WTC11 (cell line): Measurements from ENCODE around the gene CPNE5. TPM values are rescaled to one million over a fixed set of nuclear protein-coding genes. Genes with fewer than 3 reads are reported as not detected.

Source experiments
- ATAC-seq: fragments of 200-7000 bp; cut with Tn5 transposase; 2 replicates; pipeline ENCODE4 v1.10.0; 2021; ENCODE audit warnings: mild to moderate bottlenecking, moderate library complexity
- CTCF ChIA-PET: fragments of 300-600 bp; sonication (Branson Sonifier 250); formaldehyde crosslinking; loops from one replicate; lab custom pipeline; 2021; ENCODE audit warnings: antibody characterized with exemption; lab: Charles Lee
- POLR2A ChIA-PET: fragments of 350-600 bp; sonication (Branson Sonifier 250); formaldehyde crosslinking; loops from one replicate; lab custom pipeline; 2021; ENCODE audit warnings: antibody characterized with exemption; lab: Charles Lee
- DNase-seq: peaks from one replicate; pipeline ENCODE4 v3.0.0; 2021; ENCODE audit warnings: low spot score
- H3K27ac Mint-ChIP-seq: 2 replicates; pipeline ENCODE4 v1.8.0; 2021; ENCODE audit warnings: mixed read lengths
- H3K27me3 Mint-ChIP-seq: 2 replicates; pipeline ENCODE4 v1.8.0; 2021; ENCODE audit warnings: low read depth, mild to moderate bottlenecking, moderate library complexity, mixed read lengths
- H3K36me3 Mint-ChIP-seq: 2 replicates; pipeline ENCODE4 v1.8.0; 2021; ENCODE audit warnings: mixed read lengths
- H3K4me1 Mint-ChIP-seq: 2 replicates; pipeline ENCODE4 v1.8.0; 2022; ENCODE audit warnings: mixed read lengths
- H3K4me3 Mint-ChIP-seq: 2 replicates; pipeline ENCODE4 v1.8.0; 2021; ENCODE audit warnings: mild to moderate bottlenecking, moderate library complexity, mixed read lengths
- H3K9me3 Mint-ChIP-seq: 2 replicates; pipeline ENCODE4 v1.8.0; 2021; ENCODE audit warnings: mixed read lengths
- CTCF ChIP-seq: fragments of 200-600 bp; IDR thresholded peaks from 2 replicates; pipeline ENCODE4 v1.8.0; 2022; ENCODE audit warnings: antibody characterized with exemption
- ESRRA ChIP-seq: sonication (generic); formaldehyde crosslinking; IDR thresholded peaks from 2 replicates; pipeline ENCODE4 v1.8.1; 2022; ENCODE audit warnings: mild to moderate bottlenecking, missing genetic modification reagents, borderline replicate concordance
- FOXP1 ChIP-seq: sonication (generic); formaldehyde crosslinking; IDR thresholded peaks from 2 replicates; pipeline ENCODE4 v1.8.0; 2022; ENCODE audit warnings: missing genetic modification reagents, mild to moderate bottlenecking, moderate library complexity, borderline replicate concordance
- FOXP4 ChIP-seq: sonication (generic); formaldehyde crosslinking; IDR thresholded peaks from 2 replicates; pipeline ENCODE4 v1.8.0; 2022; ENCODE audit warnings: mild to moderate bottlenecking, missing genetic modification reagents
- HMGXB4 ChIP-seq: sonication (generic); formaldehyde crosslinking; IDR thresholded peaks from 2 replicates; pipeline ENCODE4 v1.8.1; 2023; ENCODE audit warnings: mild to moderate bottlenecking, moderate library complexity, missing genetic modification reagents
- MAX ChIP-seq: sonication (generic); formaldehyde crosslinking; IDR thresholded peaks from 2 replicates; pipeline ENCODE4 v1.8.0; 2022; ENCODE audit warnings: mild to moderate bottlenecking, missing genetic modification reagents
- MLX ChIP-seq: sonication (generic); formaldehyde crosslinking; IDR thresholded peaks from 2 replicates; pipeline ENCODE4 v1.8.1; 2023; ENCODE audit warnings: mild to moderate bottlenecking, missing genetic modification reagents, moderate library complexity
- NFATC4 ChIP-seq: fragments of 250-450 bp; sonication (Bioruptor Pico); IDR thresholded peaks from 2 replicates; pipeline ENCODE4 v1.9.0; 2021; ENCODE audit warnings: mild to moderate bottlenecking
- NFE2L1 ChIP-seq: sonication (generic); formaldehyde crosslinking; IDR thresholded peaks from 2 replicates; pipeline ENCODE4 v1.8.1; 2023; ENCODE audit warnings: missing genetic modification reagents
- PRDM15 ChIP-seq: sonication (generic); formaldehyde crosslinking; IDR thresholded peaks from 2 replicates; pipeline ENCODE4 v1.8.0; 2022; ENCODE audit warnings: missing genetic modification reagents
- PREB ChIP-seq: sonication (generic); formaldehyde crosslinking; IDR thresholded peaks from 2 replicates; pipeline ENCODE4 v1.8.1; 2022; ENCODE audit warnings: mild to moderate bottlenecking, missing genetic modification reagents, moderate library complexity, borderline replicate concordance
- RORB ChIP-seq: fragments of 250-450 bp; sonication (Bioruptor Pico); IDR thresholded peaks from 2 replicates; pipeline ENCODE4 v1.9.0; 2021; ENCODE audit warnings: mild to moderate bottlenecking
- ZBTB21 ChIP-seq: sonication (generic); formaldehyde crosslinking; IDR thresholded peaks from 2 replicates; pipeline ENCODE4 v1.8.1; 2023; ENCODE audit warnings: mild to moderate bottlenecking, missing genetic modification reagents, borderline replicate concordance
- ZNF263 ChIP-seq: sonication (generic); formaldehyde crosslinking; IDR thresholded peaks from 2 replicates; pipeline ENCODE4 v1.8.1; 2022; ENCODE audit warnings: low read depth, mild to moderate bottlenecking, moderate library complexity, missing genetic modification reagents
- ZNF317 ChIP-seq: sonication (generic); formaldehyde crosslinking; IDR thresholded peaks from 2 replicates; pipeline ENCODE4 v1.8.1; 2023; ENCODE audit warnings: low read depth, mild to moderate bottlenecking, moderate library complexity, missing genetic modification reagents, borderline replicate concordance
- ZNF512 ChIP-seq: sonication (generic); formaldehyde crosslinking; IDR thresholded peaks from 2 replicates; pipeline ENCODE4 v1.8.1; 2022; ENCODE audit warnings: missing genetic modification reagents, borderline replicate concordance
- ZNF532 ChIP-seq: fragments of 250-450 bp; sonication (Bioruptor Pico); IDR thresholded peaks from 2 replicates; pipeline ENCODE4 v1.9.0; 2021; ENCODE audit warnings: mild to moderate bottlenecking, borderline replicate concordance
- ZNF671 ChIP-seq: fragments of 250-450 bp; sonication (Bioruptor Pico); IDR thresholded peaks from 2 replicates; pipeline ENCODE4 v1.8.0; 2021; ENCODE audit warnings: mild to moderate bottlenecking
- total RNA-seq: library from RNA; stranded (reverse); gene quantifications from 3 replicates; pipeline ENCODE4 v1.2.3, GENCODE V29; 2021

Gene CPNE5
- total RNA-seq, 1 experiment from 2014 or later, result 0.44 TPM

- no peak for TF ChIP-seq MLX (CRISPR knock-in tag)
- TF ChIP-seq ZNF263 (CRISPR knock-in tag), result no peak
- no peak for TF ChIP-seq ESRRA (CRISPR knock-in tag)
- TF ChIP-seq RORB (CRISPR knock-in tag), result no peak
- no peak for TF ChIP-seq ZNF512 (CRISPR knock-in tag)
- TF ChIP-seq ZBTB21, result no peak
Observed at GRCh38 chr6:36798852-36799251, 40.4 kb downstream of the CPNE5 start (continued).

- Mint-ChIP-seq H3K4me3 (no peak overlapping the region), H3K4me1 (peaks cover 25% of the 10 kb centered on the region), H3K9me3 (no peaks in the 10 kb centered on the region), H3K27ac (no peak overlapping the region), H3K36me3 (no peaks in the 10 kb centered on the region), H3K27me3 (no peaks in the 10 kb centered on the region)
- ChIA-PET POLR2A (no interaction called here), CTCF (interaction anchor here (0.8 to 2.7 kb wide), 3 partner anchors 15 to 38 kb away, joined by 3 to 11 read pairs (median 6); no protein-coding TSS in a partner anchor)
- no peak for DNase-seq
- no peak for ATAC-seq
- TF ChIP-seq FOXP1 (CRISPR knock-in tag) (no peak), ZNF671 (CRISPR knock-in tag) (no peak), ZNF317 (CRISPR knock-in tag) (no peak), NFATC4 (no peak), ZNF532 (no peak), CTCF (no peak), ZNF263 (CRISPR knock-in tag) (no peak), PRDM15 (CRISPR knock-in tag) (no peak), NFE2L1 (CRISPR knock-in tag) (no peak), HMGXB4 (no peak), MAX (CRISPR knock-in tag) (no peak), PREB (CRISPR knock-in tag) (no peak), FOXP4 (CRISPR knock-in tag) (no peak)
Observed at GRCh38 chr6:36797653-36798052, 41.6 kb downstream of the CPNE5 start.
